Measurements from ENCODE around the gene HTR3E.
"Not testable (repeated sequence)": the region's sequence is repeated elsewhere in the genome, so short reads cannot be mapped to it uniquely, and the experiment has no call there.

HTR3E gene

GRCh38 chr3:184096811-184097383 is at the start of gene HTR3E:
TSS of gene HTR3E (plus strand) at chr3:184097064. CDS start at chr3:184097530, 466 bp downstream.
- no peak for DNase-seq

- no peak for DNase-seq
Observed at GRCh38 chr3:184050217-184050847, 46.5 kb upstream of the HTR3E start.

GRCh38 chr3:184052767-184053166 is 44.1 kb upstream of the HTR3E start, which contains the start of gene HTR3C:
TSS of gene HTR3C (plus strand) at chr3:184053047. CDS start at chr3:184053081, 34 bp downstream.
- no peak for DNase-seq

GRCh38 chr3:184058029-184058428 is 38.8 kb upstream of the HTR3E start:
- no peak for DNase-seq

GRCh38 chr3:184059424-184059823 is 37.4 kb upstream of the HTR3E start:
- no peak for DNase-seq

- DNase-seq = no peak
Observed at GRCh38 chr3:184062637-184063036, 34.2 kb upstream of the HTR3E start.

- no peak for DNase-seq
Observed at GRCh38 chr3:184066211-184066610, 30.7 kb upstream of the HTR3E start.

GRCh38 chr3:184067573-184068055 is 29.2 kb upstream of the HTR3E start:
- no peak for DNase-seq

GRCh38 chr3:184068344-184068743 is 28.5 kb upstream of the HTR3E start:
- no peak for DNase-seq

GRCh38 chr3:184071142-184071541 is 25.7 kb upstream of the HTR3E start:
- DNase-seq = not testable (repeated sequence)

- DNase-seq = no peak
Observed at GRCh38 chr3:184073621-184074020, 23.2 kb upstream of the HTR3E start.

- DNase-seq = no peak
Observed at GRCh38 chr3:184075901-184076300, 21.0 kb upstream of the HTR3E start.

- DNase-seq = no peak
Observed at GRCh38 chr3:184077881-184078280, 19.0 kb upstream of the HTR3E start.

- DNase-seq = no peak
Observed at GRCh38 chr3:184078851-184079250, 18.0 kb upstream of the HTR3E start.

- no peak for DNase-seq
Observed at GRCh38 chr3:184081116-184081830, 15.6 kb upstream of the HTR3E start.

GRCh38 chr3:184082034-184082433 is 14.8 kb upstream of the HTR3E start:
- DNase-seq = no peak

GRCh38 chr3:184082465-184082864 is 14.4 kb upstream of the HTR3E start:
- no peak for DNase-seq

GRCh38 chr3:184085389-184085852 is 11.4 kb upstream of the HTR3E start:
- DNase-seq = peak; percentile 17

- no peak for DNase-seq
Observed at GRCh38 chr3:184092199-184092598, 4.7 kb upstream of the HTR3E start.

GRCh38 chr3:184097556-184097955 is 692 bp downstream of the HTR3E start:
- DNase-seq = no peak

GRCh38 chr3:184099806-184100686 is 3.2 kb downstream of the HTR3E start:
- DNase-seq = no peak

- no peak for DNase-seq
Observed at GRCh38 chr3:184110316-184110725, 13.5 kb downstream of the HTR3E start.

- DNase-seq = no peak
Observed at GRCh38 chr3:184116017-184116416, 19.2 kb downstream of the HTR3E start.
